ENCODE data around the gene DUSP5.

Gene DUSP5

GRCh38 chr10:110548002-110548401 is 50.3 kb downstream of the DUSP5 start:
- DNase-seq: no peak

DNA sequence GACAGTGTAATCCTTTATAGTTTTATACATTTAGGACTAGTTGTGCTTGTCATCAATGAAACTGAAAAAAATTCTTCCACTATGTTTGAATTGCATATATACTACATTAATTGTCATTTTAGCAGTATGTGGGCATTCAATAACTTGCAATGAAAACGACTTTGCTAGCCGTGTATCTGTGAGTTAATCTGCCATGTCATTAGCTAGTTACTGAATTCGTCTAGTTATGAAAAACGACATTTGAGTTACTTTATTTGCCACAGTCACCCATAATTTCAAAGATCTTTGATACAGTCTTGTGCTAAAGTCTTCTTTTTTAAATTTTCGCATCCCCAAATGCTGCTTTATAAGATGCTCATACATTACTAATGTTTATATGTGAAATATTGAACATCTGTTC is 51.5 kb downstream of the DUSP5 start:
- DNase-seq: no peak

GRCh38 chr10:110553905-110554304 is 56.2 kb downstream of the DUSP5 start:
- DNase-seq: no peak

DNA sequence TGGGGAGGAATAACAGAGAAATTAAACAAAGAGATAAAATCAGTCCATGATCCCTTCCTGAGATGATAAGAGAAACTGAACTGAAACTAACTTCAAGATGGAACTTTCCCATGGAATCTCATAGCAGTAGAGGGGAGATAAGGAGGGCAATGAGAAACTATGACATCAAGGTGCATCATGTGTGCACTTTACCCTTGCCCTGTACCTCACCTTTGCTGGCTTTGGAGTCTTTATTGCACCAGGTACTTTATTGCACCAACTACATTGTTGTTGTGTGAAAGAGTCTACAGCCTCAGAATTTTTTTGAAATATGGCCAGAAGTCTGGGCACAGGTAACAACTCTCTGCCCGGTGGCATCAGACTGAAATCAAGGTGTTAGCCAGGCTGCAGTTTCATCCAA is 58.6 kb downstream of the DUSP5 start:
- DNase-seq: no peak

GRCh38 chr10:110556969-110557601 is 59.4 kb downstream of the DUSP5 start:
- DNase-seq: peak; percentile 63

GRCh38 chr10:110558041-110558440 is 60.3 kb downstream of the DUSP5 start:
- DNase-seq: no peak

DNA sequence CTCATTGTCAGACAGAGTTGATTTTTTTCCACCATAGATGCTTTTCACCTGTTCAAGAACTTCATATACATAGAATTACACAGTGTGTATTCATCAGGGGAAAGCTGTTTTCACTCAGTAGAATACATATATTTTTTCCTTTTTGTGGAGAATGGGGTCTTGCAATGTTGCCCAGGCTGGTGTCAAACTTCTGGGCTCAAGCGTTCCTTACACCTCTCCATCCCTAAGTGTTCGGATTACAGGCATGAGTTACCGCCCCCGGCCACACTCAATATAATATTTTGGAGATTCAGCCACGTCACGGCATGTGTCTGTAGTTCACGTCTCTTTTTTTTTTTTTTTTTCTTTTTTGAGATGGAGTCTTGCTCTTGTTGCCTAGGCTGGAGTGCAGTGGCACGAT is 62.3 kb downstream of the DUSP5 start:
- no peak for DNase-seq

Data from eye (tissue), 1 donor.